Measurements from ENCODE around the gene CNOT11.

CNOT11 gene

DNA sequence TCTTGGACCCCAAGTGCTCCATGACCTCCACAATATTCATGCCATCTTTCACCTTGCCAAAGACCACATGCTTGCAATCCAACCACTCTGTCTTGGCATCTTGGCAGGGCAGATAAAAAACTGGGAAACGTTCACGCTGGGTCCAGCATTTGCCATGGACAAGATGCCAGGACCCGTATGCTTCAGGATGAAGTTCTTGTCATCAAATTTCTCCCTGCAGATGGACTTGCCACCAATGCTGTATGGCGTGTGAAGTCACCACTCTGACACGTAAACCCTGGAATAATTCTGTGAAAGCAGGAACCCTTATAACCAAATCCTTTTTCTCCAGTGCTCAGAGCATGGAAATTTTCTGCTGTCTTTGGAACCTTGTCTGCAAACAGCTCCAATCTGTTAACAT, 21.5 kb downstream of the CNOT11 start:
- no peak for ATAC-seq
- no peak for TF ChIP-seq ESRRG (CRISPR knock-in tag; IDR thresholded peaks at IDR 0.05)
- TF ChIP-seq ISL1 (CRISPR knock-in tag; IDR thresholded peaks at IDR 0.05), result no peak
- TF ChIP-seq, protein P1, sequence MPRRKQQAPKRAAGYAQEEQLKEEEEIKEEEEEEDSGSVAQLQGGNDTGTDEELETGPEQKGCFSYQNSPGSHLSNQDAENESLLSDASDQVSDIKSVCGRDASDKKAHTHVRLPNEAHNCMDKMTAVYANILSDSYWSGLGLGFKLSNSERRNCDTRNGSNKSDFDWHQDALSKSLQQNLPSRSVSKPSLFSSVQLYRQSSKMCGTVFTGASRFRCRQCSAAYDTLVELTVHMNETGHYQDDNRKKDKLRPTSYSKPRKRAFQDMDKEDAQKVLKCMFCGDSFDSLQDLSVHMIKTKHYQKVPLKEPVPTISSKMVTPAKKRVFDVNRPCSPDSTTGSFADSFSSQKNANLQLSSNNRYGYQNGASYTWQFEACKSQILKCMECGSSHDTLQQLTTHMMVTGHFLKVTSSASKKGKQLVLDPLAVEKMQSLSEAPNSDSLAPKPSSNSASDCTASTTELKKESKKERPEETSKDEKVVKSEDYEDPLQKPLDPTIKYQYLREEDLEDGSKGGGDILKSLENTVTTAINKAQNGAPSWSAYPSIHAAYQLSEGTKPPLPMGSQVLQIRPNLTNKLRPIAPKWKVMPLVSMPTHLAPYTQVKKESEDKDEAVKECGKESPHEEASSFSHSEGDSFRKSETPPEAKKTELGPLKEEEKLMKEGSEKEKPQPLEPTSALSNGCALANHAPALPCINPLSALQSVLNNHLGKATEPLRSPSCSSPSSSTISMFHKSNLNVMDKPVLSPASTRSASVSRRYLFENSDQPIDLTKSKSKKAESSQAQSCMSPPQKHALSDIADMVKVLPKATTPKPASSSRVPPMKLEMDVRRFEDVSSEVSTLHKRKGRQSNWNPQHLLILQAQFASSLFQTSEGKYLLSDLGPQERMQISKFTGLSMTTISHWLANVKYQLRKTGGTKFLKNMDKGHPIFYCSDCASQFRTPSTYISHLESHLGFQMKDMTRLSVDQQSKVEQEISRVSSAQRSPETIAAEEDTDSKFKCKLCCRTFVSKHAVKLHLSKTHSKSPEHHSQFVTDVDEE (CRISPR knock-in tag; IDR thresholded peaks at IDR 0.05), result no peak
- TF ChIP-seq ZNF8 (CRISPR knock-in tag; IDR thresholded peaks at IDR 0.05), result no peak
- TF ChIP-seq, protein P2, sequence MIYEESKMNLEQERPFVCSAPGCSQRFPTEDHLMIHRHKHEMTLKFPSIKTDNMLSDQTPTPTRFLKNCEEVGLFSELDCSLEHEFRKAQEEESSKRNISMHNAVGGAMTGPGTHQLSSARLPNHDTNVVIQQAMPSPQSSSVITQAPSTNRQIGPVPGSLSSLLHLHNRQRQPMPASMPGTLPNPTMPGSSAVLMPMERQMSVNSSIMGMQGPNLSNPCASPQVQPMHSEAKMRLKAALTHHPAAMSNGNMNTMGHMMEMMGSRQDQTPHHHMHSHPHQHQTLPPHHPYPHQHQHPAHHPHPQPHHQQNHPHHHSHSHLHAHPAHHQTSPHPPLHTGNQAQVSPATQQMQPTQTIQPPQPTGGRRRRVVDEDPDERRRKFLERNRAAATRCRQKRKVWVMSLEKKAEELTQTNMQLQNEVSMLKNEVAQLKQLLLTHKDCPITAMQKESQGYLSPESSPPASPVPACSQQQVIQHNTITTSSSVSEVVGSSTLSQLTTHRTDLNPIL (CRISPR knock-in tag; IDR thresholded peaks at IDR 0.05; ENCODE audit: low read depth), result no peak
- no peak for TF ChIP-seq BACH2 (CRISPR knock-in tag; IDR thresholded peaks at IDR 0.05; ENCODE audit: borderline replicate concordance)
- no peak for TF ChIP-seq SNAI2 (CRISPR knock-in tag; IDR thresholded peaks at IDR 0.05)
- TF ChIP-seq CSRNP3 (CRISPR knock-in tag; IDR thresholded peaks at IDR 0.05), result no peak

- TF ChIP-seq PPARA (CRISPR knock-in tag; IDR thresholded peaks at IDR 0.05; ENCODE audit: borderline replicate concordance) (no peak), TCF4 (CRISPR knock-in tag; IDR thresholded peaks at IDR 0.05; ENCODE audit: borderline replicate concordance) (no peak), ZFP30 (CRISPR knock-in tag; IDR thresholded peaks at IDR 0.05) (no peak), ARNTL (CRISPR knock-in tag; IDR thresholded peaks at IDR 0.05; ENCODE audit: borderline replicate concordance, low read depth) (no peak), CSRNP3 (CRISPR knock-in tag; IDR thresholded peaks at IDR 0.05) (no peak), ZFP3 (CRISPR knock-in tag; IDR thresholded peaks at IDR 0.05) (no peak), TOX (CRISPR knock-in tag; IDR thresholded peaks at IDR 0.05; ENCODE audit: borderline replicate concordance) (no peak), ISL1 (CRISPR knock-in tag; IDR thresholded peaks at IDR 0.05) (no peak), BACH2 (CRISPR knock-in tag; IDR thresholded peaks at IDR 0.05; ENCODE audit: borderline replicate concordance) (no peak), ZNF8 (CRISPR knock-in tag; IDR thresholded peaks at IDR 0.05) (no peak), OSR1 (CRISPR knock-in tag; IDR thresholded peaks at IDR 0.05) (no peak), ESRRG (CRISPR knock-in tag; IDR thresholded peaks at IDR 0.05) (no peak), ZNF565 (CRISPR knock-in tag; conservative IDR thresholded peaks at IDR 0.05; ENCODE audit: low read depth) (no peak), PATZ1 (CRISPR knock-in tag; IDR thresholded peaks at IDR 0.05; ENCODE audit: borderline replicate concordance) (no peak), SNAI2 (CRISPR knock-in tag; IDR thresholded peaks at IDR 0.05) (no peak), GLIS3 (CRISPR knock-in tag; IDR thresholded peaks at IDR 0.05) (no peak)
Measured at GRCh38 chr2:101277111-101277510, 24.4 kb downstream of the CNOT11 start.

DNA sequence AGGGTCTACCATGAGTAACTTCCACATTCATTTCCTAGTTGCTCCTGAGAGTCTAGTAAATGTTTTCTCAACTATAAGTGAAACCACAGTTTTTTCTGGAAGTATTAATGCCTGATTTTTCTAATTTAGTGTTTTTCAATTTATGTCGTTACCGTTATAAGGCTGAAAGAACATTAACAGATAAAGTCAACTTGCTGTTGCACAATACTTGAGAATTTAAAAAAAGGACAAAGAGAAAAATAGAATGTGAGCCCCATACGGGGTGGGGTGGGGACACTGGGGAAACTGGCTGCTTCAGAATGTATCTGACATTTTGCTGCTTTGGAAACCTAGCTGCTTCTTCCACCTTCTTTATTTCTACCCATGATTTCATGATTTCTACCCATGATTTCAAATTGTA, 26.2 kb downstream of the CNOT11 start:
- no peak for ATAC-seq
- TF ChIP-seq OSR1 (CRISPR knock-in tag; IDR thresholded peaks at IDR 0.05) (no peak), GLIS3 (CRISPR knock-in tag; IDR thresholded peaks at IDR 0.05) (no peak), ZC3H10 (CRISPR knock-in tag; IDR thresholded peaks at IDR 0.05) (no peak), ZNF70 (CRISPR knock-in tag; IDR thresholded peaks at IDR 0.05) (no peak), CSDC2 (CRISPR knock-in tag; IDR thresholded peaks at IDR 0.05) (no peak), ZFP3 (CRISPR knock-in tag; IDR thresholded peaks at IDR 0.05) (no peak), BACH2 (CRISPR knock-in tag; IDR thresholded peaks at IDR 0.05; ENCODE audit: borderline replicate concordance) (no peak), PPARA (CRISPR knock-in tag; IDR thresholded peaks at IDR 0.05; ENCODE audit: borderline replicate concordance) (no peak), SNAI2 (CRISPR knock-in tag; IDR thresholded peaks at IDR 0.05) (no peak), ISL1 (CRISPR knock-in tag; IDR thresholded peaks at IDR 0.05) (no peak), ZNF8 (CRISPR knock-in tag; IDR thresholded peaks at IDR 0.05) (no peak), TOX (CRISPR knock-in tag; IDR thresholded peaks at IDR 0.05; ENCODE audit: borderline replicate concordance) (no peak), ZNF565 (CRISPR knock-in tag; conservative IDR thresholded peaks at IDR 0.05; ENCODE audit: low read depth) (no peak), ESRRG (CRISPR knock-in tag; IDR thresholded peaks at IDR 0.05) (no peak)
- TF ChIP-seq, protein P1 (CRISPR knock-in tag; IDR thresholded peaks at IDR 0.05), result no peak

More at GRCh38 chr2:101277111-101277510, 24.4 kb downstream of the CNOT11 start:
- ATAC-seq, result no peak
